ENCODE data around the gene C5AR1. TPM values are rescaled to one million over a fixed set of nuclear protein-coding genes. Genes with fewer than 3 reads are reported as not detected.

The C5AR1 gene
- total RNA-seq, result under 0.01 and 0.43 TPM in 2 replicates

DNA sequence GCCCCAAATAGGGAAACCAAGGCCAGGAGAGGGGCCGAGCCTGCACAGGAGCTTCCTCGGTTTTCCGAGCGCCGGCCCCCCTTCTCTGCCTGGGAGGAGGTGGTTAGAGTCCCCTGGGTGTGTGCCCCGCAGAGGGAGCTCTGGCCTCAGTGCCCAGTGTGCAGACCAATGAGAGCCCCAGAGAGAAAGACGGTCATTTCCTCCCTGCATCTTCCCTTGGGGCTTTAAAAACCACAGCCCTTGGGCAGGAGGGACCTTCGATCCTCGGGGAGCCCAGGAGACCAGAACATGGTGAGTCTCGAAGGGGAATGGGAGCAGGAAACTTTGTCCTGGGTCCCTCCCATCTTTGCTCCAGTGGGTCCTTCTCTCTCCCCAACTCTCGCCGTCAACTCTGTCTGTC lies at the start of gene C5AR1:
Gene C5AR1, plus strand, starts transcription at position 254 of the 400 bp plus-strand sequence. Its CDS starts 35 bp downstream, at position 289.

DNA sequence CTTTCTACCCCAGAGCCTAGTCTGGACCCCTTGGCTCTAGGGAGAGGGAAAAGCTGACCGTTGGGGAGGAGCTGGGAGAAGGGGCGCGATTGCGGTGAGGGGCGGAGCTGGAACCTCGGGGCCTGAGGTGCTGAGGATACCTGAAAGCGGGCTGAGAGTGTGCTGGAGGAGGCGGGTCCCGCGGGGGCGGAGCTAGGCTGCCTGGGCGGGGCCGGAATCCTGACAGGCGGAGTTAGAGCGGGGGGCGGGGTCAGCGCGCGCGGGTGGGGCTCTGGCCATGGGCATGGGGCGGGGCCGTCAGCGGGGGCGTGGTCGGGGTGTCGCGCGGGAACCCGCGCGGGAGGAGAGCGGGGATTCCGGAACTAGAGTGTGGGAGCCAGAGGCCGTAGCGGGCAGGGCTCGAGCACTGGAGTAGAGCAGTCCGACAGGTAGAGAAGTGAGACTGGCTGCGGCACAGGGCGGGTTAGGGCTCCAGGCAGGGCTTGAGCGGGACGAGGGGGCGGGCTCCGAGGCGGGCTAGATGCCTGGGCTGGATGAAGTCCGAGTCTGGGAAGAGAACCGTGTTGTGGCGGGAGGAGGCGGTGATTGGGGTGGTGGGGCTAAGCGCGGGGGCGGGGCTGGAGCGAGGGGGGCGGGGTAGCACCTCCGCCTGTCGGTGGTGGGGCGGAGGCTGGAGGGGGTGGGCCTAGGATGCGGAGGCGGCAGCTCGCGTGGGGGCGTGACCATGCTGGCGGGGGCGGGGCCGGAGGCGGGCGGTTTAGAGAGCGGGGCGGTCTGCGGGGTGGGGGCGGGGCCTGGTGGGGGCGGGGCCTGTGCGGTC lies 35.4 kb upstream of the C5AR1 start, which contains the start of gene INAFM1:
Gene INAFM1, plus strand, starts transcription at position 815 of the 820 bp plus-strand sequence. CDS start 35 bp downstream, outside the sequence.

DNA sequence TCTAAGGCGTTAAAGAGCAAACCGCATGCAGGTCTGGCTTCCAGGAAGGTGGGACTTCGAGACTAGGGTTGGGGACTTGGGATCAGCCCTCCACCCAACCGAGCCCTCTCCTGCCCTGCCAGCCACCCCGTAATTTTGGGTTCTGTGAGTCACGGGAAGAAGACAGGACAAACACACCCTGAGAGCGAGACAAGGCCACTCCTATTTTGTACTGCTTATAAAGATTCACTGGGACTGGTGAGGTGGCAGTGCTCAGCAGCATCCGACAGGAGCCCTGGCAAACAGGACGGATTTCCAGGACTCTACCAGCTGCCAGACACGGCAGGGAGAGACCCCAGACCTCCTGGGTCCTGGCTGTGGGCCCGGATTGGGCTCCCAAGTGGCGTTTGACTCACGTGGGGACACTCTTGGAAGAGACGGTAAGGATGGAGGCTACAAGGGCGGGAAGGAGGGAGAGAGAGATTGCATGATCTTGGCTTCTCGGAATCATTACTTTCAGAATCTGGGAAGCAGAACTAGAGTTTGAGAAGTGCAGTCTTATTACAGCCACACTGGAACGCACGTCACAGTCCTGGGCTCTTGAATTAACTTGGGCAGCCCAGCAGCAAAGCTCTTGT lies 22.4 kb downstream of the C5AR1 start, which contains the start of gene C5AR2:
Gene C5AR2, plus strand, starts transcription at position 245 of the 617 bp plus-strand sequence. CDS start 8,625 bp downstream, outside the sequence.

GRCh38 chr19:47348819-47349795 lies 39.4 kb downstream of the C5AR1 start, which contains the start of gene DHX34:
Gene DHX34, plus strand, starts transcription at chr19:47349315. Its CDS starts 3,716 bp downstream, at chr19:47353031.

Other genes starting within 250 kb of the C5AR1 start
- gene ZC3H4, start 196.1 kb upstream of the C5AR1 start, total RNA-seq, result 18.1 and 18.7 TPM in 2 replicates
- 114 and 119 TPM in 2 replicates for gene SAE1, start 179.0 kb upstream of the C5AR1 start, total RNA-seq
- 5.9 and 6.3 TPM in 2 replicates for gene BBC3, start 78.7 kb upstream of the C5AR1 start, total RNA-seq
- gene CCDC9, start 53.3 kb upstream of the C5AR1 start, total RNA-seq, result 8.8 and 9.3 TPM in 2 replicates
- gene INAFM1, start 35.0 kb upstream of the C5AR1 start, total RNA-seq, result 1.4 and 2.4 TPM in 2 replicates
- 15.4 and 22.3 TPM in 2 replicates for gene C5AR2, start 22.3 kb downstream of the C5AR1 start, total RNA-seq
- gene DHX34, start 39.5 kb downstream of the C5AR1 start, total RNA-seq, result 9.4 and 10.2 TPM in 2 replicates
- 18.2 and 19.2 TPM in 2 replicates for gene MEIS3, start 109.7 kb downstream of the C5AR1 start, total RNA-seq
- not detected in 2 replicates for gene SLC8A2, start 162.0 kb downstream of the C5AR1 start, total RNA-seq
- 3.3 and 3.7 TPM in 2 replicates for gene KPTN, start 174.4 kb downstream of the C5AR1 start, total RNA-seq
- gene NAPA, start 205.2 kb downstream of the C5AR1 start, total RNA-seq, result 70.5 and 81.1 TPM in 2 replicates

Measured in articular chondrocyte of knee joint (primary cell).